HEK293 (cell line): Measurements from ENCODE around the gene GJA5.

ENCODE experiments used
- CTCF ChIA-PET: fragments of 350-600 bp; formaldehyde crosslinking; extraction: SDS; loops from one replicate; lab custom pipeline; 2021; ENCODE audit warnings: antibody characterized with exemption; lab: Yijun Ruan, JAX
- POLR2A ChIA-PET: fragments of 300-600 bp; formaldehyde crosslinking; extraction: SDS; loops from one replicate; lab custom pipeline; 2020; ENCODE audit warnings: antibody characterized with exemption, inconsistent platforms; lab: Yijun Ruan, JAX
- H3K27ac ChIP-seq: fragments of 200-500 bp; sonication (Bioruptor generic); 2 replicates; pipeline ENCODE4 v1.5.1; 2014; ENCODE audit warnings: low read depth, low read length, control low read depth, inconsistent platforms; ENCODE audit errors: extremely low read depth
- H3K36me3 ChIP-seq, 2 experiments: fragments of 200-500 bp in 1 of 2; sonication (Bioruptor generic) in 1 of 2; 1 replicate in 1 of 2; 2 replicates in 1 of 2; pipeline ENCODE4 v1.5.1; 2014 to 2017; ENCODE audit warnings: inconsistent platforms in 2 of 2, low read length in 2 of 2; ENCODE audit not compliant: control insufficient read depth in 2 of 2, insufficient read depth in 1 of 2
- H3K4me1 ChIP-seq: fragments of 200-500 bp; sonication (Bioruptor generic); 2 replicates; pipeline ENCODE4 v1.5.1; 2014; ENCODE audit warnings: mild to moderate bottlenecking, low read length, inconsistent platforms; ENCODE audit not compliant: control insufficient read depth, insufficient read depth
- H3K4me3 ChIP-seq: 2 replicates; pipeline ENCODE4 v1.5.1; 2011; ENCODE audit warnings: low read depth, mild to moderate bottlenecking, control low read depth, low read length, moderate library complexity
- H3K9me3 ChIP-seq: fragments of 200-500 bp; sonication (Bioruptor generic); 2 replicates; pipeline ENCODE4 v1.5.1; 2014; ENCODE audit warnings: low read depth, low read length, inconsistent platforms; ENCODE audit not compliant: control insufficient read depth, insufficient read depth
- BCL11A ChIP-seq: fragments of 450-650 bp; formaldehyde crosslinking; IDR thresholded peaks from 2 replicates; pipeline ENCODE4 v1.5.1; 2016; ENCODE audit warnings: low read depth, missing biosample characterization, missing genetic modification characterization
- IKZF3 ChIP-seq: fragments of 450-650 bp; IDR thresholded peaks from 2 replicates; pipeline ENCODE4 v1.5.0; 2018; ENCODE audit warnings: missing biosample characterization, mild to moderate bottlenecking, missing genetic modification characterization, moderate library complexity
- KLF10 ChIP-seq: fragments of 450-650 bp; IDR thresholded peaks from 2 replicates; pipeline ENCODE4 v1.5.1; 2018; ENCODE audit warnings: missing biosample characterization, mild to moderate bottlenecking, missing genetic modification characterization
- KLF16 ChIP-seq: fragments of 450-650 bp; formaldehyde crosslinking; IDR thresholded peaks from 2 replicates; pipeline ENCODE4 v1.5.1; 2017; ENCODE audit warnings: missing biosample characterization, missing genetic modification characterization
- ZBTB17 ChIP-seq: fragments of 450-650 bp; formaldehyde crosslinking; IDR thresholded peaks from 2 replicates; pipeline ENCODE4 v1.5.1; 2016; ENCODE audit warnings: missing biosample characterization, missing genetic modification characterization
- ZBTB8A ChIP-seq: fragments of 450-650 bp; formaldehyde crosslinking; IDR thresholded peaks from 2 replicates; pipeline ENCODE4 v1.5.1; 2016; ENCODE audit warnings: missing biosample characterization, missing genetic modification characterization
- ZEB2 ChIP-seq: fragments of 450-650 bp; formaldehyde crosslinking; IDR thresholded peaks from 2 replicates; pipeline ENCODE4 v1.5.1; 2016; ENCODE audit warnings: missing biosample characterization, missing genetic modification characterization
- ZFP69B ChIP-seq: fragments of 450-650 bp; formaldehyde crosslinking; IDR thresholded peaks from 2 replicates; pipeline ENCODE4 v1.5.1; 2016; ENCODE audit warnings: missing biosample characterization, missing genetic modification characterization
- ZNF292 ChIP-seq: fragments of 450-650 bp; formaldehyde crosslinking; IDR thresholded peaks from 2 replicates; pipeline ENCODE4 v1.5.1; 2016; ENCODE audit warnings: low read depth, missing biosample characterization, missing genetic modification characterization, borderline replicate concordance
- ZNF366 ChIP-seq: fragments of 450-650 bp; formaldehyde crosslinking; conservative IDR thresholded peaks from 2 replicates; pipeline ENCODE4 v1.5.1; 2016; ENCODE audit warnings: missing biosample characterization, missing genetic modification characterization
- ZNF600 ChIP-seq: fragments of 450-650 bp; formaldehyde crosslinking; IDR thresholded peaks from 2 replicates; pipeline ENCODE4 v1.5.1; 2016; ENCODE audit warnings: missing biosample characterization, missing genetic modification characterization
- ZNF654 ChIP-seq: fragments of 450-650 bp; formaldehyde crosslinking; IDR thresholded peaks from 2 replicates; pipeline ENCODE4 v1.5.1; 2016; ENCODE audit warnings: low read depth, missing biosample characterization, missing genetic modification characterization
- ZSCAN16 ChIP-seq: fragments of 450-650 bp; formaldehyde crosslinking; IDR thresholded peaks from 2 replicates; pipeline ENCODE4 v1.5.1; 2016; ENCODE audit warnings: missing biosample characterization, missing genetic modification characterization
- TF ChIP-seq, protein P1 (sequence below): fragments of 450-650 bp; formaldehyde crosslinking; IDR thresholded peaks from 2 replicates; pipeline ENCODE4 v1.5.1; 2016; ENCODE audit warnings: missing biosample characterization, missing genetic modification characterization, borderline replicate concordance
- TF ChIP-seq, protein P2 (sequence below): fragments of 450-650 bp; formaldehyde crosslinking; conservative IDR thresholded peaks from 2 replicates; pipeline ENCODE4 v1.5.1; 2016; ENCODE audit warnings: low read depth, missing biosample characterization, missing genetic modification characterization

GJA5 gene

GRCh38 chr1:147758379-147759100, 1.9 kb downstream of the GJA5 start (continued):
- TF ChIP-seq, protein P1, sequence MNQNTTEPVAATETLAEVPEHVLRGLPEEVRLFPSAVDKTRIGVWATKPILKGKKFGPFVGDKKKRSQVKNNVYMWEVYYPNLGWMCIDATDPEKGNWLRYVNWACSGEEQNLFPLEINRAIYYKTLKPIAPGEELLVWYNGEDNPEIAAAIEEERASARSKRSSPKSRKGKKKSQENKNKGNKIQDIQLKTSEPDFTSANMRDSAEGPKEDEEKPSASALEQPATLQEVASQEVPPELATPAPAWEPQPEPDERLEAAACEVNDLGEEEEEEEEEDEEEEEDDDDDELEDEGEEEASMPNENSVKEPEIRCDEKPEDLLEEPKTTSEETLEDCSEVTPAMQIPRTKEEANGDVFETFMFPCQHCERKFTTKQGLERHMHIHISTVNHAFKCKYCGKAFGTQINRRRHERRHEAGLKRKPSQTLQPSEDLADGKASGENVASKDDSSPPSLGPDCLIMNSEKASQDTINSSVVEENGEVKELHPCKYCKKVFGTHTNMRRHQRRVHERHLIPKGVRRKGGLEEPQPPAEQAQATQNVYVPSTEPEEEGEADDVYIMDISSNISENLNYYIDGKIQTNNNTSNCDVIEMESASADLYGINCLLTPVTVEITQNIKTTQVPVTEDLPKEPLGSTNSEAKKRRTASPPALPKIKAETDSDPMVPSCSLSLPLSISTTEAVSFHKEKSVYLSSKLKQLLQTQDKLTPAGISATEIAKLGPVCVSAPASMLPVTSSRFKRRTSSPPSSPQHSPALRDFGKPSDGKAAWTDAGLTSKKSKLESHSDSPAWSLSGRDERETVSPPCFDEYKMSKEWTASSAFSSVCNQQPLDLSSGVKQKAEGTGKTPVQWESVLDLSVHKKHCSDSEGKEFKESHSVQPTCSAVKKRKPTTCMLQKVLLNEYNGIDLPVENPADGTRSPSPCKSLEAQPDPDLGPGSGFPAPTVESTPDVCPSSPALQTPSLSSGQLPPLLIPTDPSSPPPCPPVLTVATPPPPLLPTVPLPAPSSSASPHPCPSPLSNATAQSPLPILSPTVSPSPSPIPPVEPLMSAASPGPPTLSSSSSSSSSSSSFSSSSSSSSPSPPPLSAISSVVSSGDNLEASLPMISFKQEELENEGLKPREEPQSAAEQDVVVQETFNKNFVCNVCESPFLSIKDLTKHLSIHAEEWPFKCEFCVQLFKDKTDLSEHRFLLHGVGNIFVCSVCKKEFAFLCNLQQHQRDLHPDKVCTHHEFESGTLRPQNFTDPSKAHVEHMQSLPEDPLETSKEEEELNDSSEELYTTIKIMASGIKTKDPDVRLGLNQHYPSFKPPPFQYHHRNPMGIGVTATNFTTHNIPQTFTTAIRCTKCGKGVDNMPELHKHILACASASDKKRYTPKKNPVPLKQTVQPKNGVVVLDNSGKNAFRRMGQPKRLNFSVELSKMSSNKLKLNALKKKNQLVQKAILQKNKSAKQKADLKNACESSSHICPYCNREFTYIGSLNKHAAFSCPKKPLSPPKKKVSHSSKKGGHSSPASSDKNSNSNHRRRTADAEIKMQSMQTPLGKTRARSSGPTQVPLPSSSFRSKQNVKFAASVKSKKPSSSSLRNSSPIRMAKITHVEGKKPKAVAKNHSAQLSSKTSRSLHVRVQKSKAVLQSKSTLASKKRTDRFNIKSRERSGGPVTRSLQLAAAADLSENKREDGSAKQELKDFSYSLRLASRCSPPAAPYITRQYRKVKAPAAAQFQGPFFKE (tag by site-specific recombination) = no peak

- ChIA-PET POLR2A (no interaction called here), CTCF (interaction anchor here (0.6 to 0.8 kb wide), 2 partner anchors 10 to 14 kb away, joined by 3 read pairs; no protein-coding TSS in a partner anchor)
- H3K4me3 ChIP-seq = no peak overlapping the region
- H3K27ac ChIP-seq = no peak overlapping the region
- TF ChIP-seq ZEB2 (tag by site-specific recombination) = no peak
- no peak for TF ChIP-seq ZNF600 (tag by site-specific recombination)
- TF ChIP-seq ZNF654 = no peak
- no peak for TF ChIP-seq ZNF366 (tag by site-specific recombination)
- TF ChIP-seq IKZF3 = no peak
- no peak for TF ChIP-seq ZFP69B (tag by site-specific recombination)
- no peak for TF ChIP-seq ZBTB8A (tag by site-specific recombination)
- TF ChIP-seq ZBTB17 = no peak
- no peak for TF ChIP-seq ZNF292
- no peak for TF ChIP-seq ZSCAN16
- no peak for TF ChIP-seq BCL11A (tag by site-specific recombination)
- no peak for TF ChIP-seq KLF16
- TF ChIP-seq KLF10 (tag by site-specific recombination) = no peak
- TF ChIP-seq, protein P2, sequence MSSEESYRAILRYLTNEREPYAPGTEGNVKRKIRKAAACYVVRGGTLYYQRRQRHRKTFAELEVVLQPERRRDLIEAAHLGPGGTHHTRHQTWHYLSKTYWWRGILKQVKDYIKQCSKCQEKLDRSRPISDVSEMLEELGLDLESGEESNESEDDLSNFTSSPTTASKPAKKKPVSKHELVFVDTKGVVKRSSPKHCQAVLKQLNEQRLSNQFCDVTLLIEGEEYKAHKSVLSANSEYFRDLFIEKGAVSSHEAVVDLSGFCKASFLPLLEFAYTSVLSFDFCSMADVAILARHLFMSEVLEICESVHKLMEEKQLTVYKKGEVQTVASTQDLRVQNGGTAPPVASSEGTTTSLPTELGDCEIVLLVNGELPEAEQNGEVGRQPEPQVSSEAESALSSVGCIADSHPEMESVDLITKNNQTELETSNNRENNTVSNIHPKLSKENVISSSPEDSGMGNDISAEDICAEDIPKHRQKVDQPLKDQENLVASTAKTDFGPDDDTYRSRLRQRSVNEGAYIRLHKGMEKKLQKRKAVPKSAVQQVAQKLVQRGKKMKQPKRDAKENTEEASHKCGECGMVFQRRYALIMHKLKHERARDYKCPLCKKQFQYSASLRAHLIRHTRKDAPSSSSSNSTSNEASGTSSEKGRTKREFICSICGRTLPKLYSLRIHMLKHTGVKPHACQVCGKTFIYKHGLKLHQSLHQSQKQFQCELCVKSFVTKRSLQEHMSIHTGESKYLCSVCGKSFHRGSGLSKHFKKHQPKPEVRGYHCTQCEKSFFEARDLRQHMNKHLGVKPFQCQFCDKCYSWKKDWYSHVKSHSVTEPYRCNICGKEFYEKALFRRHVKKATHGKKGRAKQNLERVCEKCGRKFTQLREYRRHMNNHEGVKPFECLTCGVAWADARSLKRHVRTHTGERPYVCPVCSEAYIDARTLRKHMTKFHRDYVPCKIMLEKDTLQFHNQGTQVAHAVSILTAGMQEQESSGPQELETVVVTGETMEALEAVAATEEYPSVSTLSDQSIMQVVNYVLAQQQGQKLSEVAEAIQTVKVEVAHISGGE (tag by site-specific recombination) = no peak
- no peaks in the 10 kb centered on the region for H3K9me3 ChIP-seq
- H3K4me1 ChIP-seq = no peaks in the 10 kb centered on the region
- no peaks in the 10 kb centered on the region for H3K36me3 ChIP-seq
These were observed 3.1 kb downstream of the GJA5 start for GRCh38 chr1:147757015-147757990.
